Smooth muscle cell (in vitro differentiated cells): ENCODE measurements around the gene FREY1. TPM values are rescaled to one million over a fixed set of nuclear protein-coding genes. Genes with fewer than 3 reads are reported as not detected.

Experiments used
- DNase-seq: peaks from one replicate; lab custom pipeline; 2025; ENCODE audit not compliant: unreplicated experiment; lab: John Stamatoyannopoulos, UW
- H2AFZ ChIP-seq: fragments of 200-600 bp; sonication (generic); 2 replicates; pipeline ENCODE4 v1.6.0; 2016; ENCODE audit warnings: antibody characterized with exemption, low read depth, mild to moderate bottlenecking
- H3F3A ChIP-seq: fragments of 200-600 bp; sonication (generic); 2 replicates; pipeline ENCODE4 v1.6.0; 2017; ENCODE audit warnings: antibody characterized with exemption, low read depth
- H3K27ac ChIP-seq: fragments of 200-600 bp; sonication (generic); 2 replicates; pipeline ENCODE4 v1.5.1; 2016; ENCODE audit warnings: low read depth, mild to moderate bottlenecking
- H3K27me3 ChIP-seq: fragments of 200-600 bp; sonication (generic); 2 replicates; pipeline ENCODE4 v1.6.1; 2016; ENCODE audit warnings: low read depth, mild to moderate bottlenecking
- H3K36me3 ChIP-seq: fragments of 200-600 bp; sonication (generic); 2 replicates; pipeline ENCODE4 v1.5.1; 2016; ENCODE audit warnings: low read depth
- H3K4me1 ChIP-seq: fragments of 200-600 bp; sonication (generic); 2 replicates; pipeline ENCODE4 v1.5.1; 2016; ENCODE audit warnings: low read depth
- H3K4me2 ChIP-seq: fragments of 200-600 bp; sonication (generic); 2 replicates; pipeline ENCODE4 v1.6.0; 2016; ENCODE audit warnings: mild to moderate bottlenecking
- H3K4me3 ChIP-seq: fragments of 200-600 bp; sonication (generic); 2 replicates; pipeline ENCODE4 v1.5.1; 2016; ENCODE audit warnings: mild to moderate bottlenecking
- H3K79me2 ChIP-seq: fragments of 200-600 bp; sonication (generic); 2 replicates; pipeline ENCODE4 v1.6.0; 2016; ENCODE audit warnings: low read depth, mild to moderate bottlenecking
- H3K9ac ChIP-seq: fragments of 200-600 bp; sonication (generic); 2 replicates; pipeline ENCODE4 v1.6.0; 2016; ENCODE audit warnings: low read depth
- H3K9me3 ChIP-seq: fragments of 200-600 bp; sonication (generic); replicated peaks from 2 replicates; pipeline ENCODE4 v1.5.1; 2016; ENCODE audit warnings: low read depth
- H4K20me1 ChIP-seq: fragments of 200-600 bp; sonication (generic); 2 replicates; pipeline ENCODE4 v1.6.0; 2016; ENCODE audit warnings: low read depth
- WGBS: methylation state at CpG from one replicate; pipeline ENCODE4 v1.1.7; 2016; ENCODE audit warnings: low lambda C conversion rate; 5-methylcytosine and 5-hydroxymethylcytosine counted together
- polyA plus RNA-seq: library from polyadenylated mRNA; unstranded; fragments of >200 nt; fragmentation: Nextera tagmentation; extraction: Ambion mirVana; gene quantifications from 2 replicates; pipeline ENCODE4 v1.2.1, GENCODE V29; 2016
- total RNA-seq: library from RNA; depleted of rRNA; stranded (reverse); fragments of >200 nt; gene quantifications from 2 replicates; pipeline ENCODE4 v1.2.3, GENCODE V29; 2014
- TF ChIP-seq, protein P1 (sequence below): fragments of 200-600 bp; sonication (generic); IDR thresholded peaks from 2 replicates; pipeline ENCODE4 v1.5.1; 2017; ENCODE audit warnings: borderline replicate concordance, mild to moderate bottlenecking, antibody characterized with exemption; ENCODE audit not compliant: insufficient read depth, poor library complexity, severe bottlenecking

The FREY1 gene
- total and polyA plus RNA-seq, 2 experiments from 2014 or later, result 0.22 to 0.57 TPM

DNA sequence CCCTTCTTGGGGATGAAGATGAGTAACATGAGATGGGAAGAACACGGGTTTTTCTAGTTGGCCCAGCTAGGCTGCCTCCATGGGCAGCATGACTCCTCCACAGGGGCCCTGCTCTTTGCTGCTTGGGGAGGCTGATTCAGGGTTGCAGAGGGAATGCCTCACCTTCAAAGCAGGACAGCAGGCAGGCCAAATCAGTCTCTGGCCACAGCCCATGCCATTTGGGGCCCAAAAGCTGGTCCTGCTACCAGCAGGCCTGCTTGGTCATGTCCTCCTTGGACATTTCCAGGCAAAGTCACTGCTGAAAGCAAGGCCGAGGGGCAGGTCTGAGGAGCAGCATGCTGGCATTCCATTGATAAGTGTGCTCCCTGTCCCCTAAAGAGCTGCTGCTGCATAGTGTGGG lies 35.4 kb downstream of the FREY1 start:
- no peaks in the 10 kb centered on the region for H3K27me3 ChIP-seq
- H3K4me2 ChIP-seq, result no peak overlapping the region
- no peak overlapping the region for H3K9ac ChIP-seq
- H3K4me3 ChIP-seq, result no peak overlapping the region
- no peak for DNase-seq
- peaks cover 7% of the 10 kb centered on the region for H3F3A ChIP-seq
- peaks cover 34% of the 10 kb centered on the region for H4K20me1 ChIP-seq
- no peaks in the 10 kb centered on the region for H3K9me3 ChIP-seq
- no peaks in the 10 kb centered on the region for H3K79me2 ChIP-seq
- no peaks in the 10 kb centered on the region for H3K36me3 ChIP-seq
- no peak overlapping the region for H2AFZ ChIP-seq
- WGBS, result 95% methylated on average over 2 of the region's 2 CpGs
- TF ChIP-seq, protein P1, sequence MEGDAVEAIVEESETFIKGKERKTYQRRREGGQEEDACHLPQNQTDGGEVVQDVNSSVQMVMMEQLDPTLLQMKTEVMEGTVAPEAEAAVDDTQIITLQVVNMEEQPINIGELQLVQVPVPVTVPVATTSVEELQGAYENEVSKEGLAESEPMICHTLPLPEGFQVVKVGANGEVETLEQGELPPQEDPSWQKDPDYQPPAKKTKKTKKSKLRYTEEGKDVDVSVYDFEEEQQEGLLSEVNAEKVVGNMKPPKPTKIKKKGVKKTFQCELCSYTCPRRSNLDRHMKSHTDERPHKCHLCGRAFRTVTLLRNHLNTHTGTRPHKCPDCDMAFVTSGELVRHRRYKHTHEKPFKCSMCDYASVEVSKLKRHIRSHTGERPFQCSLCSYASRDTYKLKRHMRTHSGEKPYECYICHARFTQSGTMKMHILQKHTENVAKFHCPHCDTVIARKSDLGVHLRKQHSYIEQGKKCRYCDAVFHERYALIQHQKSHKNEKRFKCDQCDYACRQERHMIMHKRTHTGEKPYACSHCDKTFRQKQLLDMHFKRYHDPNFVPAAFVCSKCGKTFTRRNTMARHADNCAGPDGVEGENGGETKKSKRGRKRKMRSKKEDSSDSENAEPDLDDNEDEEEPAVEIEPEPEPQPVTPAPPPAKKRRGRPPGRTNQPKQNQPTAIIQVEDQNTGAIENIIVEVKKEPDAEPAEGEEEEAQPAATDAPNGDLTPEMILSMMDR, result no peak
- peak overlapping the region; percentile 73 for H3K27ac ChIP-seq
- H3K4me1 ChIP-seq, result peaks cover 8% of the 10 kb centered on the region

DNA sequence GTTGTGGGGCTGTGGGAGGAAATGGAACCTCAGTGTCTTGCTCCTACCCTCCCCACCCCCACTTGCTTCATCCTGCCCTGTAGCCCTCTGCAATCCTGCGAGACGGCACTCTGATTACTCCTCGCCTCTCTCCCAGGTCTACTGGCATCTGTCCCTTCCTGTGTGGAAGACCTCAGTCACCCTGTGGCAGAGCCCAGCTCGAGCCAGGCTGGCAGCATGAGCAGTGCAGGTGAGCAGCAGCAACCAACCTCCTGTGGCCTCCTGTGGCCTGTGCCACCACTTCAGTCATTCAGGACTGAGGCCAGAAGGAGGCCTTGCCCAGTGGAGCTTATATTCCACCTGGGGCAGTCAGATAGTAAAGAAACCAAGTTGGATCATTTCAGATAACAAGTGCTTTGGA lies 36.4 kb downstream of the FREY1 start:
- WGBS, result 95% methylated on average over 4 of the region's 4 CpGs
- TF ChIP-seq, protein P1, result no peak
- no peak overlapping the region for H3K4me2 ChIP-seq
- H3K79me2 ChIP-seq, result no peaks in the 10 kb centered on the region
- H3K4me1 ChIP-seq, result no peaks in the 10 kb centered on the region
- H3K36me3 ChIP-seq, result no peaks in the 10 kb centered on the region
- H3K4me3 ChIP-seq, result no peak overlapping the region
- no peak overlapping the region for H3K9ac ChIP-seq
- H3K27me3 ChIP-seq, result no peaks in the 10 kb centered on the region
- no peak overlapping the region for H2AFZ ChIP-seq
- H4K20me1 ChIP-seq, result peaks cover 30% of the 10 kb centered on the region
- H3K9me3 ChIP-seq, result no peaks in the 10 kb centered on the region
- H3F3A ChIP-seq, result peaks cover 7% of the 10 kb centered on the region
- H3K27ac ChIP-seq, result peak overlapping the region; percentile 28
- DNase-seq, result no peak

DNA sequence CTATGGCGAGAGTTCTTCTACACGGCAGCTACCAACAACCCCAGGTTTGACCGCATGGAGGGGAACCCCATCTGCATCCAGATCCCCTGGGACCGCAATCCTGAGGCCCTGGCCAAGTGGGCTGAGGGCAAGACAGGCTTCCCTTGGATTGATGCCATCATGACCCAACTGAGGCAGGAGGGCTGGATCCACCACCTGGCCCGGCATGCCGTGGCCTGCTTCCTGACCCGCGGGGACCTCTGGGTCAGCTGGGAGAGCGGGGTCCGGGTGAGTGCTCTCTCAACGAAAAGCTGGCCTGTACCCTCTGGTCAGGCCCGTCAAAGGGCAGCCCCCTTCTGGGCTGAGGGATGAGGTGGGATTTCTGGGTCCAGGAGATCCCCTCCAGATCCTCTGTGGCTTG lies 37.5 kb downstream of the FREY1 start:
- Histone ChIP-seq H3K4me1 (no peaks in the 10 kb centered on the region), H3K4me2 (no peak overlapping the region), H3K9me3 (no peaks in the 10 kb centered on the region), H2AFZ (no peak overlapping the region), H3K36me3 (no peaks in the 10 kb centered on the region), H3K4me3 (no peak overlapping the region), H3K27ac (no peak overlapping the region), H4K20me1 (peaks cover 20% of the 10 kb centered on the region), H3F3A (peaks cover 7% of the 10 kb centered on the region), H3K9ac (no peak overlapping the region), H3K79me2 (no peaks in the 10 kb centered on the region), H3K27me3 (no peaks in the 10 kb centered on the region)
- DNase-seq, result no peak
- TF ChIP-seq, protein P1, result no peak
- 95% methylated on average over 12 of the region's 12 CpGs for WGBS

DNA sequence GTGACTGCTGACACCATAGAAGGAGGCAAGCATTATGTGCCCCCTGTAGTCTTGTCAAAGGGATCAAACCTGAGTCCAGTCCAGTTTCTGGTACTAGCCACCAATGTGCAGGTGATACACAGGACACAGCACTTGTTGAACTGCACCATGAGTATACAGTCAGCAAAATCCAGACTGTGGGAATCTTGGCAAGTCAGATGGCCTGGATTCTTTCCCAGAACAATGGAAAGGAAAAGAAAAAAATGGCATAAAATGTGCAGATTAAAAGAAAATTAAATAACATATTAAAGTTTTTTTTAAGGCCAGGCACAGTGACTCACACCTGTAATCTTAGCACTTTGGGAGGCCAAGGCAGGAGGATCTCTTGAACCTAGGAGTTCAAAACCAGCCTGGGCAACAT lies 43.0 kb downstream of the FREY1 start:
- peaks cover 4% of the 10 kb centered on the region for H3F3A ChIP-seq
- TF ChIP-seq, protein P1, result no peak

More for the DNA sequence above, 43.0 kb downstream of the FREY1 start:
- Histone ChIP-seq H2AFZ (no peak overlapping the region), H3K27ac (no peak overlapping the region), H3K4me3 (no peak overlapping the region), H3K79me2 (no peaks in the 10 kb centered on the region), H3K36me3 (peaks cover 20% of the 10 kb centered on the region), H3K4me1 (peaks cover 7% of the 10 kb centered on the region), H3K9me3 (no peaks in the 10 kb centered on the region), H3K27me3 (no peaks in the 10 kb centered on the region), H3K9ac (no peak overlapping the region), H3K4me2 (no peak overlapping the region), H4K20me1 (peaks cover 17% of the 10 kb centered on the region)
- no peak for DNase-seq
